HG02970 (cell line): Measurements from ENCODE around the gene TMCC1.
"Not testable (repeated sequence)": the region's sequence is repeated elsewhere in the genome, so short reads cannot be mapped to it uniquely, and the experiment has no call there.

Experiments
- ATAC-seq: cut with Tn5 transposase; IDR thresholded peaks from one replicate; pipeline ENCODE4 v1.9.1; 2021; ENCODE audit warnings: mild to moderate bottlenecking, moderate library complexity, moderate number of reproducible peaks; ENCODE audit not compliant: unreplicated experiment, low FRiP score

Gene TMCC1

DNA sequence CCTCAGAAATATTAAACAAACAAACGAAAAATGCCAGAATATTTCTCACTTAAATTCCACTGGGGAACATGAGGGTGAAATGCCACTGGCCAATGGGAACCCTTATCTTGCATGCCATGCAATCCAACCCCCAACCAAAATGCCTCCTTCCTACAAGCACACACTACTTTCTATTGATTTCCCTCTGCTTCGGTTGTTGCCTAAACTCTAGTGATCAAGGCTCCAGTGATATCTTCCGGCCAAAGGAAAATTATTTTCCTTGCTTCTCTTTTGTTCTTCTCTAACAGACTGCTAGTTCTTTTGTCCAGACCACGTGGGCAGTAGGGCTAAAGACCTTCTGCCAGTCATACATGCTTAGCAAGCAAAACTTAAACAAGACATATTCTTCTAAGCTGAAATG, 115.7 kb downstream of the TMCC1 start:
- ATAC-seq = no peak

DNA sequence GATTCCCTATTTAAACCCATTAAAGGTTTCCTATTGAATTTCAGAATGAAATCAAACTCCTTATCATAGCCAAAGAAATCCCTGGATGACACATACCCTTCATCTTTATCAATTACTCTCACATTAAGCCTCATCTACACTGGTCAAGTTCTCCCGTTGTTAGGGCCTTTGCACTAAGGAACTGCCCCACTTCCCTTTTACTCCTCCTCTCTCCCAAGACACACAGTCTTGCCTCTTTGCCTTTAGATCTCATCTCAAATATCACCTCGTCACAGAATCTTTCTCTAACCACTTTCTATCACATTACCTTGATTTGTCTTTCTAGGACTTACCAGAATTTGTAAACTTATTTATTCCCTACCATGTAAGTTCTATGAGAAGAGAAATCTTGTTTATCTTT, 117.6 kb downstream of the TMCC1 start:
- no peak for ATAC-seq

DNA sequence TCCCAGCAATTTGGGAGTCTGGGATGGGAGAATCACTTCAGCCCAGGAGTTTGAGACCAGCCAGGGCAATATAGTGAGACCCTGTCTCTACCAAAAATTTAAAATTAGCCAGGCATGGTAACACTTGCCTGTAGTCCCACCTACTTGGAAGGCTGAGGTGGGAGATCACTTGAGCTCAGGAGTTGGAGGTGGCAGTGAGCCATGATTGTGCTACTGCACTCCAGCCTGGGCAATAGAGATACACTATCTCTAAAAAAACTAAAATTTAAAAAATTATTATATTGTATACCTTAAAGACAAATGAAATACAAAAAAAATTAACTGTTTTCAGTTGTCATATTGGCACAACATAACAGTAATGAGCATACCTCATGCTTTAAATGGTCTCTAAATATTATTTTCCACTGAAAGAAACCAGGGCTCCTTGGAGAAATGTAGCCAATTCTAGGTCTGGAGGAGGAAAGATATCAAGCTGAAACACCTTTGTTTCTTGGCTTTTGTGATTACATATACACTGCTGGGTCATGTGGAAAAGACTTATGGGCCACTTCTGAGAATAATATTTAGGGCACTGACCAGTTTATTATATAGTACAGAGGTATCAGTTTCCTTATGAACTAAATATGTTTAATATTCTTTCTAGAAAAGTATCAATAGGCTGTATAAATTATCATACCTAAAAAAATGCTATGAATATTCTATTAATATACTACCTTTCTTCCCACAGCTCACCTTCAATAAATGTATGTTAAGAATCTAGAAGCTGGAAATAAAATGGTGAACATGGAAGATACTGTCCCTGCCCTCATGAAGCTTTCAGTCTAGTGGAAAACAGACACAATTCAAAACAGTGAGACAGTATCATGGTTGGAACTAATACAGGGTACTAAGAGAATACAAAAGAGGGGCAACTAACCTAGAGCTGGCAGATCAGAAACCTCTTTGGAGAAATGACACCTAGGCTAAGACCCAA, 119.5 kb downstream of the TMCC1 start:
- ATAC-seq = no peak

DNA sequence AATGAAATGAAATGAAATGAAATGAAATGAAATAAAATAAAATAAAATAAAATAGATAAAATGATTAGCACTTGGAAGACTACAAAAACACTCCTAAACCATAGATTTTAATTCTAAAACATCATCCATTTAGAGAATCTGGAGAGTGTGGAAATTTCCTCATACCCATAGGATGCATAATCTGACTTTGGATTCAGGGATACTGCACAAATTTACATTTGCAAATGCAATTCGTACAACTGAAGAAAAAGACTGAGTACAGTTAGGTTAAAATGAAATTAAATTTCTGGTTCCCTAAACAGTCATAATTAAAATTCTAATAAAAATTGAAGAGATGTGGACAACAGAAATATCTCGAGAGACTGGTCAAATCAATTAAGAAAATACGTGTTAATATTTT, 122.9 kb downstream of the TMCC1 start:
- no peak for ATAC-seq

DNA sequence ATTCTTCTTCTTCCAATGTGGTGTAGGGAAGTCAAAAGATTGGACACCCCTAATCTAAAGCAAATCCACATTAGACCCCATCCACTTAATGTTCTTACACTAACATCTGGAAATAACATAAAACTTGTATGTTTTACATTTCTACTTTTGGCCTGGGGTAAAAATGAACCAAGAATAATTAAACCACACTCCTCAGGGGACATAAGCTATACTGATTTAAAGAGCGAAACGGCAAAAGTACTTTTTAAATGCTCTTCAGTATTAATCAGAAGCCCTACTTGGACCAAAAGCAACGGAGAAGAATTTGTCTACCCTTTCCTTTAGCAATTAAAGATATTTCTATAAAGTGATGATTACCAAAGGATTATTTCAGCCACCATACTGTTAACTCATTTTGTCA, 123.9 kb downstream of the TMCC1 start:
- no peak for ATAC-seq

DNA sequence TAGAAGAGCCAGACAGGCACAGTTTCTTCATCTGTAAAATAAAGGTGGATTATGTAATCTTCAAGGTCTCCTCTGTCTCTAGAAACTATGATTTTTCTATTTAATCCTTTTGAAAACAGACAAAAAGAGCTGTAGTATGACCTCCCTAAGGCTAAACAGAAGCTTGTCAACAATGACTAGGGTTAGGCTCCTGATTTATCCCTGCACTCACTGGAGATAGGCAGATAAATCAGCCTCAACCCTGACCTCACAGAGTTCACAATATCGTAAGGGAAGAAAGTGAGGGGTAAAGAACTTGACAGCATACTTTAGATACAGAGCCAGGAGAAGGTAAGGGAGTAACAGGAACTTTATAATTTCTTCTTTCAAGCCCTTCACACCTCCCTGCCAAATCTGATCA, 124.8 kb downstream of the TMCC1 start:
- no peak for ATAC-seq

DNA sequence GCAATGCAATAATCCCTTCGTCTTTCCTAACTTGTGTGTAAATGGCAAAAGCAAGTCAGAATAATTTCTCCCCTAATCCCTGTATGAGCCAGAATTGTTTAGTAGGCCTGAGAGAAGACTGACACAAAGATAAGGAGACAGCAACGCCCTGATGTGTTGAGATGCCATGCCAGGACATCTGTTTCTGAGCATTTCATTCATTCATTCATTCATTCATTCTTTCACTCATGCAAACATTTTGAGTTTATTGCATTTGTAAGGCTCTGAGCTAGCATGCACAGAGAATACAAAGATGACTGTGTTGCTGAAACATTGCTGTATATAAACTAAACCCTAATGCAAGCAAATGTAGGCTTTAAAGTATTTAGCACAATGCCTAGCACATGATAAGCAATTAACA, 127.4 kb downstream of the TMCC1 start:
- ATAC-seq = no peak

DNA sequence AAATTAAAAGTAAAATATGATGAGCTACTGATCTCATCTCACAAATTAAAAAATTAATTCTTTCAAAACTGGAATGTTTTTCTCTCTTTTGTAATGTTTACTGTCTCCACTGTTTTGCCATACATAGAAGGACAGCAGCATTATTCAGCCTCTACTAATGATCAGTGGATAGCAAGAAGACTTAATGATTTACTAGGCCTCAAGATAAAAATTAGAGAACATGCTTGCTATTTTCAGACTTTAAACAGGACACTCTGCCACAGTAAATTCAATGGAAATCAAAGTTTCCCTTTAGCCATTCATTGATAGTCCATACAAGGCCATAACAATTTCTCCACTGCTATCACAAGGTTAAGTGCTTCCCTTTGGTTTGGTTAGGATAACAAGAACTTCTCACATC, 129.4 kb downstream of the TMCC1 start:
- no peak for ATAC-seq

DNA sequence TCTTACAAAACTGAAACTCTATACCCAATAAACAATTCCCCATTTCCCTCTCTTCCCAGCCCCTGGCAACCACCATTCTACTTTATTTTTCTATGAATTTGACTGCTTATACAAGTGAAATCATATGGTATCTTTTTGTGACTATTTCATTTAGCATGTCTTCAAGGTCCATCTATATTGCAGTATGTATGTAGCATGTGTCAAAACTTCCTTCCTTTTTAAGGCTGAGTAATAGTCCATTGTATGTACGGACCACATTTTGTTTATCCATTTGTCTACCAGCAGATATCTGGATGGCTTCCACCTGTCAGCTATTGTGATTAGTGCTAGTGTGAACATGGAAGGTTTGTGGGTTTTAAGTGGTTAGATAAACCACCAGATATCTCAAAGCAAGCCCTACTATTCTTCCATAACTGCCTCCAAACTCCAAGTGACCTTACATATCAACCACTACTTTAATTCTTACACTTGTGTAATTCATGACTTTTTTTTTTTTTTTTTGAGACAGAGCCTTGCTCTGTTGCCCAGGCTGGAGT, 134.7 kb downstream of the TMCC1 start:
- no peak for ATAC-seq

DNA sequence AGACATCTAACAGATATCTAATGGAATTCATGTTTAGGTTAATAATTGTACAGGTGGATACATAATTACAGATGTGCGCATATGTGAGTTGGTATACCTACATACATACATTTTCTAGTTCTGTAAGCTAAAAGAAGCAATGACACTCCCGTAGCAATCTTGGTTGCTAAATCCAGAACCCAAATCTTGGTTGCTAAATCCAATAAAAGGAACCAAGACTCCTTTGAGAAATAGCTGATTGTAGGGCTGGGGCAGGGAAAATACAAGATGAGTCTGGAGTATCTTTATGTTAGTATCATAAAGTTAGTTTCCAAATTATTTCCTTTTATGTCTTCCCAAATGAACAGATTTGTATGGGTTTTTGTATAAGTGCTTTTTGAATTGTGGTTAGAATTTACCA, 135.2 kb downstream of the TMCC1 start:
- ATAC-seq = no peak

DNA sequence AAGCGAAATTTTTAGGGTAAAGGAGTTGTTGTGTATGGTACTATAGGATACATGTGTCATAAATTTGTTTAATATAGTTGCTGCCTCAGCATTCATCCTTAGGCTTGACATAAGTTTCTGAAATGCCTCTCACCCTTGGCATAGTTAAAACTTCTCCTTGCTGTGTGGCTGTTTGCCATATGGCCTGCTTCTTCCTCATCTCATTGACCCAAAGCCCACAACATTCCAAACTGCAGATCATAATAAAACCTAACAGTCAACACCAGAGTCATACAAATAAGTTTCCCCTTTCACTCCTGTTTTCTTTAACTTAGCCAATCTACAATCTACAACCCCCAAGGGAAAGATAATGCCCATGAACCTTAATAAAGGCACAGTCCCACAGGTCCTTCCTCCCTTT, 136.6 kb downstream of the TMCC1 start:
- ATAC-seq = no peak

DNA sequence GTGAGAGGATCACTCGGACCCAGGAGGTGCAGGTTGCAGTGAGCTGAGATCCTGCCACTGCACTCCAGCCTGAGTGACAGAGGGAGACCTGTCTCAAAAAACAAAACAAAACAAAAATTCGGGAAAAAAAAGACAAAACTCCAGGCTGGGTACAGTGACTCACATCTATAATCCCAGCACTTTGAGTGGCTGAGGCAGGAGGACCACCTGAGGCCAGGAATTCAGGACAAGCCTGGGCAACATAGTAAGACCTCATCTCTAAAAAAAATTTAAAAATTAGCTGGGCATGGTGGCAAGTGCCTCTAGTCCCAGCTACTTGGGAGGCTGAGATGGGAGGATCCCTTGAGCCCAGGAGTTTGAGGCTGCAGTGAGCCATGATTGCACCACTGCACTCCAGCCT, 142.4 kb downstream of the TMCC1 start:
- not testable (repeated sequence) for ATAC-seq

DNA sequence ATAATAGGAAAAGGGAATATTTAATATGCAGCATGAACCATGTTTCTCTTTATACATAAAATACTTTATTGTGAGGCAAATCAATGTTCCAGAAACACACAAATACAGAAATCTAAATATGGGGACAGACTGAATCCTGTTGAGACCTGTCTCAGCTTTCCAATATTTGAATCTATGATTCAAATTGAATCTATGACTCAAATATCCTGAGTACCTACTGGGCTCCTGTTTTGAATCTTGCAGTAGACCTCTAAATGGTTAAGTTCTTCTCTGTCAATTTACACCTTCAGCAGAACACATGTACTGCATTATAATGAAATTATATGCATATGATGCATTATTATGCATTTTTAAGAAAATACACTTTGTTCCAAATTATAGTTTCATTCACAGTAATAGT, 143.8 kb downstream of the TMCC1 start:
- ATAC-seq = no peak

DNA sequence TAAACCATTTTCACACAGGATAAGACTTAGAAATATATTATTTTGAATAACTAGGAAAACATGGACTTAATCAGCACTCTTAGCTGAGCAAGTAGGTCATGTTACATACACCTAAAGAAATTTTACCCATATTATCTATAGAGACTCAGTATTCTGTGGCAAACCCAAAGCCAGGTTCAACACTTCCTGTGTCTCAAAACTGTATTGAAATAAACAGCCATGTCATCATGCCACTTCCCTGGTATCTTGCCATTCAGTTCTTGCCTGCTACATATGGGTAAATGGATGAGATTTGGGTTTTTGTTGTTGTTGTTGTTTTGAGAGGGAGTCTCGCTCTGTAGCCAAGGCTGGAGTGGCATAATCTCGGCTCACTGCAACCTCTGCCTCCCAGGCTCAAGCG, 145.5 kb downstream of the TMCC1 start:
- ATAC-seq = no peak

DNA sequence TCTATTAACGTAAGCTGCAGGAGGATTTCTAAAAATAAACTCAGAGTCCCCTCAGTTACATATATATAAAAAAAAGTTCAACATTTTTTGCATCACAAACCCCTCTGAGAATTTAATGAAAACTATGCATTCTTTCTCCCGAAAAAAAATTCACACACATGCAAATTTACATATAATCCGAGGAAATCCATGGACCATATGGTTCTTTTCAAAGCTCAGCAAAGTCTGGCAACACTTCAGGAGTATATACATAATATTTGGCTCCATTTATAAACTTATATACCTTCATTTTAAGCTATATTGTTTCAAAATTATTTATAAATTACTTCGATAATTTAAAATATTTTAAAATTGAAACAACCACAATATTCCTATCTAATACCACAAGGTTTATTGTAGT, 146.4 kb downstream of the TMCC1 start:
- no peak for ATAC-seq

DNA sequence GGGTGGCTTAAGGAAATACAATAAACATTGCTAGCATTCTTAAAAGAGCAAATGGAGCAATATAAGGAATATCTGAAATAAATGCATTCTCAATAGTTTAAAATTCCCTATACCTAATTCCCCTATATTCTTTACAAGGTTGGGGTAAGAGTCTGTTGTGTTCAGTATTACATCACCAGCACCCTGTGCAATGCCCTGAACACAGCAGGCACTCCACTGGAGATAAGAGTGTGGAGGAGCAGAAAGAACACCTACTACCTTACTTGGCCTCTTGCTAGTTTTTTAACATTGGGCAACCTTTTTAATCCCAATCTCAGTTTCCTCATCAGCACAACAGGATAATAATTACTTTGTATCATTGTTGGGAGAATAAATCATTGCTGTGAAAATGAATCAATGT, 146.9 kb downstream of the TMCC1 start:
- ATAC-seq = no peak

DNA sequence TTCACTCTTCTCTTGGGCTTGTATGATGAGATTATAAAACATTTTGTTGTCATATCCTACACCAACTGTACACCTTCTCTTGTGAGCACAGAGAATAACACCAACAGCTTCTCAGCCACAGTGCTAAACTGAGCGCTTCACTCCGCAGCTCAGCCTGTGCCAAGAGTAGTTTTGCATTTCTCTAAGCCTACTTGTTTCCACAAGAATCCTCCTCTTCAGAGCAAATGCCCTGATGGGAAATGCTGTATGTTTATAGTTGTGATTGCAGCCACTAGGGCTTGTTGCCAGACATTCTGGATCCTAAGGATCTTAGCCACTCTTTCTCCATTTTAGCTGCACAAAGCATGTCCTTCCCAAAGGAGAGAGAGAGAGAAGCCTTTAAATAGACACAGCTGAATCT, 148.3 kb downstream of the TMCC1 start:
- ATAC-seq = no peak

DNA sequence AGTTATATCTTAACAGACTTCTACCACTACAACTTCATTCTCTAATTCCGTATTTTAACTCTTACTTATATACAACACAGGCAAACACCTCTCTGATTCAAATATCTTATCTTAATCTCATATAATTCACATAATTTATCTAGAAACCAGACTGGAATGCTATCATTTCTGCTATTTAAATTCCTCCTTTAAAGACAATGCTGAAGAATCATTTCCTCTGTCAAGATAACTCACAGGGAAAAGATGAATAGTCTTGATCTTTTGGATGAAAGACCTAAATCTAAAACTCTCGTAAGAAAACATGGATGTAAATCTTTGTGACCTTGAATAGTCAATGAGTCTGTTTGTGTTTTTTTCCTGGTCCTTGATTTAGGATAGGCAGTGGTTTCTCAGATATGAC, 151.7 kb downstream of the TMCC1 start:
- ATAC-seq = no peak

DNA sequence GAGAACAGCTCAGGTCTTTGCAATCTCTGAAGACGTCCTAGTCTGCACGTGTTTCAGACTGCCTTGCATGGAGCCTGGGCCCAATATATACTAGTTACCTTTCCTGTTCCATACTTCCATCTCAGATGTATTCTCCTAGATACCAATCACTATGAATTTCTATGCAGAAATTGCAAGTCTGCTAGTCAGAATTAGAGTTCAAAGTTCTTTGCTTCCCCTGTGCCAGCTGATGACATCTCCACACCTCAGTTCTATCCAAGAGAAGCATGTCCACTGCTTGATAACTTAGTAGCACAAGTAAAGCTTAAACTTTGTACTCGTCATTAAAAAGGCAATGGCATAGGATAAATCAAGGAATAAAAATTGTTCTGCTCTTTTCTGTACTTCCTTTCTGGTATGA, 153.4 kb downstream of the TMCC1 start:
- ATAC-seq = no peak

DNA sequence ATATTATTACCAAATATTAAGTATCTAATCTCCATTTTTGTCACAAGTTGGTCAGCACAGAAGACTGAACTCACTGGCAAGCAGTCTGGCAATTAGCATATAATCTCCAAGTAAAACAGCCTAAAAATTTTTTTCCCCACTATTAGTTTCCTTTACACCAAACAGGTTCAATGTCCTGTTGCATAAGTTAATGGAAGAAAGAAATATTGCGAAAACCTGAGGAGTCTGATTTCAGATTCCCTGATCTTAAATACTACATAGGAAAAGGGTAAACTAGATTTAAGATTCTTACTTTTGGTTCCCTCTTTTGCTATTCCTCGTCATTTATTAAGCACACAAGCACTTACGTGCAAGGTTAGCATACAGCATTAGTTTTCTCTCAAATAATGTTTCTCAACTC, 153.9 kb downstream of the TMCC1 start:
- ATAC-seq = no peak

DNA sequence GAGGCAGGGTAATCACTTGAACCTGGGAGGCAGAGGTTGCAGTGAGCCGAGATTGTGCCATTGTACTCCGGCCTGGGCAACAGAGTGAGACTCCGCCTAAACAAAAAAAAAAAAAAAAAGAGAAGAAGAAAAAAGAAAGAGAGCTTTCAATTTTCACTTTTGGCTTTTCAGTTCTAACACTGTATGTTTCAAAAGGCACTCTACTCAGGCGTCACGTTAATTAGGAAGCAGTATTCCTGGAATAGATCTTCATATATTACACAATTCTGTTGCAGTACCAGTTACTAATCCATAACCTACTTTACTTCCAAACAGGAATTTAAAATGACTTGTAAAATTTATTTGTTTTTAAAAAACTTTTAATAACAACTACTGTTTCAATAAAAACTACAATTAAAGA, 155.3 kb downstream of the TMCC1 start:
- no peak for ATAC-seq

DNA sequence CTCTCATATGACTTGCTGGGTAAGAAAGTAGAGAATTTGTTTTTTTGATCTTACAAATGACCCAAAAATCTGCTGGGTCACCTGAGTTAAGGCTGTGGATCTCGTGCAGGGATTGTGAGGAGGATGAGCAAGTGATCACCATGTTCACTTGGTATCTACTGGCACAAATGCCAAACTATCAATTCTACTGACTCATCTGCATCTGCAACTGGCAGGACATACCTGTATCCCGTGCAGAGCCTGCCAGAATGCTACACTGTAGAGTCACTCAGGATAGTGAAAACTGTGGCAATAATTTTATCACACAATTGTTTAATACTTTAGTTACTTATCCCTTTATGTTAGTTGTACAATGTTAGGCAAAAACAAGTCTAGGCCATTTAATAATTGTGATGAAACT, 157.4 kb downstream of the TMCC1 start:
- no peak for ATAC-seq
